H1 (cell line): Measurements from ENCODE around the gene TUT4.

Experiments used
- BACH1 ChIP-seq: IDR thresholded peaks from 2 replicates; pipeline ENCODE4 v1.6.1; 2012; ENCODE audit warnings: low read length, improper control_type of control experiment
- CBX8 ChIP-seq: fragments of 300-800, 300-1000 bp; sonication (generic); IDR thresholded peaks from 2 replicates; pipeline ENCODE4 v1.7.1; 2016; ENCODE audit warnings: low read depth, low read length, borderline replicate concordance
- CREB1 ChIP-seq: IDR thresholded peaks from 2 replicates; pipeline ENCODE4 v1.6.1; 2012; ENCODE audit warnings: inconsistent platforms
- FOSL1 ChIP-seq: IDR thresholded peaks from 2 replicates; pipeline ENCODE4 v1.6.1; 2011; ENCODE audit warnings: mild to moderate bottlenecking, low read depth, low read length, moderate library complexity; ENCODE audit not compliant: insufficient read depth
- HDAC2 ChIP-seq, 2 experiments: fragments of 300-600 bp in 1 of 2; sonication (generic) in 1 of 2; IDR thresholded peaks; 2 replicates each; pipeline ENCODE4 v1.6.1; 2011 to 2012; ENCODE audit warnings: low read depth in 2 of 2, low read length in 2 of 2, mild to moderate bottlenecking in 2 of 2, moderate library complexity in 2 of 2, borderline replicate concordance in 1 of 2, inconsistent platforms in 1 of 2
- PHF8 ChIP-seq: fragments of 200-600 bp; sonication (generic); conservative IDR thresholded peaks from 2 replicates; pipeline ENCODE4 v1.7.1; 2012; ENCODE audit warnings: low read depth, mild to moderate bottlenecking, inconsistent platforms, low read length, moderate library complexity
- ZNF274 ChIP-seq: IDR thresholded peaks from 2 replicates; pipeline ENCODE4 v1.7.0; 2012; ENCODE audit warnings: low read length, borderline replicate concordance; ENCODE audit errors: extremely low read depth
- TF ChIP-seq, protein P1 (sequence below), 3 experiments: IDR thresholded peaks; 1 replicate in 2 of 3; 2 replicates in 1 of 3; pipeline versions ENCODE4 v1.5.1 to v1.6.1; 2011; ENCODE audit warnings: low read length in 3 of 3, mild to moderate bottlenecking in 3 of 3, inconsistent platforms in 2 of 3, low read depth in 1 of 3, moderate library complexity in 1 of 3; ENCODE audit not compliant: insufficient read depth in 1 of 3; ENCODE audit errors: control extremely low read depth in 1 of 3

DNA sequence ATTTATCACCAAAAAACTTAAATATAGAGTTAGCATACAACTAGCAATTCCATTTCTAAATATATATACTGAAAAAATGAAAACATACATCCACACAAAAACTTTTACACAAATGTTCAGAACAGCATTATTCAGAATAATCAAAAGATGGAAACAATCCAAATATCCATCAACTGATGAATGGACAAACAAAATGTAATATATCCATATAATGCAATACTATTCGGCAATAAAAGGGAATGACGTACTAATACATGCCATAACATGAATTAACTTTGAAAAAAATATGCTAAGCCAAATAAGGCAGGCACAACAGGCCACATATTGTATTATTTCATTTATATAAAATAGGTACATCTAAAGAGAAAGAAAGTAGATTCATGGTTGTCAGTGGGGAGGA lies 33.9 kb downstream of the TUT4 start:
- TF ChIP-seq CREB1 (no peak), CBX8 (no peak), BACH1 (no peak), HDAC2 (IDR thresholded peaks at IDR 0.05; ENCODE audit: borderline replicate concordance in 1 of 2, low read depth in 2 of 2, low read length in 2 of 2) (no peak), ZNF274 (no peak), PHF8 (no peak), FOSL1 (no peak)
- TF ChIP-seq, protein P1, sequence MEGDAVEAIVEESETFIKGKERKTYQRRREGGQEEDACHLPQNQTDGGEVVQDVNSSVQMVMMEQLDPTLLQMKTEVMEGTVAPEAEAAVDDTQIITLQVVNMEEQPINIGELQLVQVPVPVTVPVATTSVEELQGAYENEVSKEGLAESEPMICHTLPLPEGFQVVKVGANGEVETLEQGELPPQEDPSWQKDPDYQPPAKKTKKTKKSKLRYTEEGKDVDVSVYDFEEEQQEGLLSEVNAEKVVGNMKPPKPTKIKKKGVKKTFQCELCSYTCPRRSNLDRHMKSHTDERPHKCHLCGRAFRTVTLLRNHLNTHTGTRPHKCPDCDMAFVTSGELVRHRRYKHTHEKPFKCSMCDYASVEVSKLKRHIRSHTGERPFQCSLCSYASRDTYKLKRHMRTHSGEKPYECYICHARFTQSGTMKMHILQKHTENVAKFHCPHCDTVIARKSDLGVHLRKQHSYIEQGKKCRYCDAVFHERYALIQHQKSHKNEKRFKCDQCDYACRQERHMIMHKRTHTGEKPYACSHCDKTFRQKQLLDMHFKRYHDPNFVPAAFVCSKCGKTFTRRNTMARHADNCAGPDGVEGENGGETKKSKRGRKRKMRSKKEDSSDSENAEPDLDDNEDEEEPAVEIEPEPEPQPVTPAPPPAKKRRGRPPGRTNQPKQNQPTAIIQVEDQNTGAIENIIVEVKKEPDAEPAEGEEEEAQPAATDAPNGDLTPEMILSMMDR (IDR thresholded peaks at IDR 0.05; ENCODE audit: control extremely low read depth in 1 of 3, insufficient read depth in 1 of 3, low read depth in 1 of 3, low read length in 3 of 3), result no peak
